Activated CD4-positive, alpha-beta T cell treated with anti-CD3 and anti-CD28 coated beads for 36 hours (primary cell): ENCODE measurements around the gene PARD6B. TPM values are rescaled to one million over a fixed set of nuclear protein-coding genes. Genes with fewer than 3 reads are reported as not detected.

Source experiments
- ATAC-seq: fragments of 200-7000 bp; cut with Tn5 transposase; one replicate; pipeline ENCODE4 v1.10.0; 2021; ENCODE audit warnings: mild to moderate bottlenecking, moderate library complexity
- CTCF ChIA-PET: fragments of 350-600 bp; sonication (Branson Sonifier 250); formaldehyde crosslinking; loops from one replicate; lab custom pipeline; 2021; ENCODE audit warnings: antibody characterized with exemption; lab: Charles Lee
- POLR2A ChIA-PET: fragments of 350-600 bp; sonication (Branson Sonifier 250); formaldehyde crosslinking; loops from one replicate; lab custom pipeline; 2021; ENCODE audit warnings: antibody characterized with exemption, inconsistent platforms; lab: Charles Lee
- DNase-seq: peaks from one replicate; pipeline ENCODE4 v3.0.0-alpha.2; 2020
- H3K27ac Mint-ChIP-seq: one replicate; pipeline ENCODE4 v1.8.0; 2021; ENCODE audit warnings: mixed read lengths
- H3K27me3 Mint-ChIP-seq: one replicate; pipeline ENCODE4 v1.8.0; 2021; ENCODE audit warnings: mixed read lengths
- H3K36me3 Mint-ChIP-seq: one replicate; pipeline ENCODE4 v1.8.0; 2021; ENCODE audit warnings: low read depth, mixed read lengths
- H3K4me1 Mint-ChIP-seq: one replicate; pipeline ENCODE4 v1.8.0; 2021; ENCODE audit warnings: mixed read lengths
- H3K4me3 Mint-ChIP-seq: one replicate; pipeline ENCODE4 v1.8.0; 2021; ENCODE audit warnings: mild to moderate bottlenecking, moderate library complexity, mixed read lengths
- H3K9me3 Mint-ChIP-seq: one replicate; pipeline ENCODE4 v1.8.0; 2021; ENCODE audit warnings: low read depth, mixed read lengths
- intact Hi-C, 2 experiments: fragments of 100-400 bp; cut with DNase I in 1 of 2; cut with micrococcal nuclease in 1 of 2; formaldehyde crosslinking; loops; one replicate each; pipeline versions ENCODE4 v1.14.2 to v1.15.1; 2022 to 2024; cut with DNase I, micrococcal nuclease
- total RNA-seq, 2 experiments: library from RNA; stranded (reverse); gene quantifications; one replicate each; pipeline ENCODE4 v1.2.3, GENCODE V29; 2021

Gene PARD6B
- total RNA-seq = 1 to 10 TPM; 4.9 to 6.2 TPM

GRCh38 chr20:50731055-50731929, at the start of gene PARD6B:
Gene PARD6B, plus strand, starts transcription at chr20:50731580. Its CDS starts 207 bp downstream, at chr20:50731787.
- DNase-seq (peak; percentile 100), ATAC-seq (peak; percentile 92)
- intact Hi-C loops = loop anchor here (1.0 to 10.0 kb wide), 12 partner anchors 15 to 618 kb away; partner anchors contain the start of genes ADNP (in 1 of the 2), CEBPB (in 1 of the 2), DPM1 (in 1 of the 2) and MOCS3 (in 1 of the 2)
- H3K4me3 Mint-ChIP-seq = peak within 1 kb of the TSS; percentile 85
- CTCF ChIA-PET = interaction anchor here (0.6 to 1.0 kb wide), 4 partner anchors 11 to 64 kb away, joined by 3 to 6 read pairs (median 3); partner anchors contain the start of gene BCAS4
- peaks cover 2% of the 10 kb centered on the region for H3K36me3 Mint-ChIP-seq
- POLR2A ChIA-PET = no interaction called here
- peak within 1 kb of the TSS; percentile 78 for H3K27ac Mint-ChIP-seq
- peaks cover 46% of the 10 kb centered on the region for H3K4me1 Mint-ChIP-seq
- no peaks in the 10 kb centered on the region for H3K9me3 Mint-ChIP-seq
- no peaks in the 10 kb centered on the region for H3K27me3 Mint-ChIP-seq

GRCh38 chr20:50682065-50682464, 49.3 kb upstream of the PARD6B start:
- no peak overlapping the region for H3K4me3 Mint-ChIP-seq
- intact Hi-C loops = no loop called here
- ATAC-seq (no peak), DNase-seq (no peak)
- CTCF ChIA-PET = no interaction called here
- POLR2A ChIA-PET = no interaction called here
- H3K27ac Mint-ChIP-seq = no peak overlapping the region
- H3K27me3 Mint-ChIP-seq = no peaks in the 10 kb centered on the region
- H3K36me3 Mint-ChIP-seq = no peaks in the 10 kb centered on the region
- H3K9me3 Mint-ChIP-seq = no peaks in the 10 kb centered on the region
- no peaks in the 10 kb centered on the region for H3K4me1 Mint-ChIP-seq

- ATAC-seq (no peak), DNase-seq (no peak)
- H3K4me3 Mint-ChIP-seq = no peak overlapping the region
- intact Hi-C loops = no loop called here
- peaks cover 3% of the 10 kb centered on the region for H3K27me3 Mint-ChIP-seq
- no peaks in the 10 kb centered on the region for H3K4me1 Mint-ChIP-seq
- H3K9me3 Mint-ChIP-seq = no peaks in the 10 kb centered on the region
- H3K36me3 Mint-ChIP-seq = no peaks in the 10 kb centered on the region
- CTCF ChIA-PET = interaction anchor here (0.7 kb wide), 1 partner anchor 154 kb away, joined by 4 read pairs; no protein-coding TSS in a partner anchor
- H3K27ac Mint-ChIP-seq = no peak overlapping the region
- POLR2A ChIA-PET = no interaction called here
Measured at GRCh38 chr20:50682947-50683530, 48.3 kb upstream of the PARD6B start.

GRCh38 chr20:50683570-50683969, 47.8 kb upstream of the PARD6B start:
- no peak overlapping the region for H3K27ac Mint-ChIP-seq
- H3K27me3 Mint-ChIP-seq = peaks cover 5% of the 10 kb centered on the region
- DNase-seq = no peak
- H3K36me3 Mint-ChIP-seq = no peaks in the 10 kb centered on the region
- no peaks in the 10 kb centered on the region for H3K9me3 Mint-ChIP-seq
- intact Hi-C loops = no loop called here
- POLR2A ChIA-PET = no interaction called here
- CTCF ChIA-PET = interaction anchor here (0.7 kb wide), 1 partner anchor 153 kb away, joined by 4 read pairs; no protein-coding TSS in a partner anchor
- no peak for ATAC-seq
- no peak overlapping the region for H3K4me3 Mint-ChIP-seq
- H3K4me1 Mint-ChIP-seq = no peaks in the 10 kb centered on the region

- DNase-seq (no peak), ATAC-seq (no peak)
- intact Hi-C loops = no loop called here
- Mint-ChIP-seq H3K4me1 (peaks cover 7% of the 10 kb centered on the region), H3K27ac (no peak overlapping the region), H3K27me3 (peaks cover 27% of the 10 kb centered on the region), H3K4me3 (no peak overlapping the region), H3K36me3 (no peaks in the 10 kb centered on the region), H3K9me3 (no peaks in the 10 kb centered on the region)
- POLR2A ChIA-PET = no interaction called here
- CTCF ChIA-PET = interaction anchor here (1.0 kb wide), 1 partner anchor 9 kb away, joined by 3 read pairs; no protein-coding TSS in a partner anchor
Measured at GRCh38 chr20:50686821-50687220, 44.6 kb upstream of the PARD6B start.

GRCh38 chr20:50688256-50688975, 43.0 kb upstream of the PARD6B start:
- no peaks in the 10 kb centered on the region for H3K36me3 Mint-ChIP-seq
- no peak overlapping the region for H3K4me3 Mint-ChIP-seq
- DNase-seq (no peak), ATAC-seq (no peak)
- POLR2A ChIA-PET = no interaction called here
- H3K27me3 Mint-ChIP-seq = peaks cover 38% of the 10 kb centered on the region
- no peaks in the 10 kb centered on the region for H3K9me3 Mint-ChIP-seq
- CTCF ChIA-PET = interaction anchor here (0.6 to 2.4 kb wide), 3 partner anchors 27 to 69 kb away, joined by 3 to 5 read pairs (median 3); no protein-coding TSS in a partner anchor
- no peak overlapping the region for H3K27ac Mint-ChIP-seq
- peaks cover 8% of the 10 kb centered on the region for H3K4me1 Mint-ChIP-seq
- intact Hi-C loops = no loop called here

- H3K27ac Mint-ChIP-seq = no peak overlapping the region
- H3K4me3 Mint-ChIP-seq = no peak overlapping the region
- ATAC-seq (no peak), DNase-seq (no peak)
- no peaks in the 10 kb centered on the region for H3K36me3 Mint-ChIP-seq
- CTCF ChIA-PET = interaction anchor here (1.4 to 2.4 kb wide), 2 partner anchors 23 to 59 kb away, joined by 3 to 5 read pairs; no protein-coding TSS in a partner anchor
- H3K27me3 Mint-ChIP-seq = peaks cover 43% of the 10 kb centered on the region
- peaks cover 8% of the 10 kb centered on the region for H3K4me1 Mint-ChIP-seq
- POLR2A ChIA-PET = no interaction called here
- intact Hi-C loops = no loop called here
- H3K9me3 Mint-ChIP-seq = no peaks in the 10 kb centered on the region
Measured at GRCh38 chr20:50689864-50690649, 41.3 kb upstream of the PARD6B start.

- intact Hi-C loops = no loop called here
- Mint-ChIP-seq H3K9me3 (no peaks in the 10 kb centered on the region), H3K36me3 (no peaks in the 10 kb centered on the region), H3K4me1 (peaks cover 8% of the 10 kb centered on the region), H3K4me3 (no peak within 1 kb of the TSS), H3K27me3 (peaks cover 43% of the 10 kb centered on the region), H3K27ac (no peak within 1 kb of the TSS)
- DNase-seq = peak; percentile 10
- ChIA-PET CTCF (interaction anchor here (0.7 kb wide), 2 partner anchors 59 to 528 kb away, joined by 3 read pairs; no protein-coding TSS in a partner anchor), POLR2A (no interaction called here)
- no peak for ATAC-seq
Measured at GRCh38 chr20:50690650-50691572, 40.5 kb upstream of the PARD6B start, which contains the start of gene RIPOR3. Gene RIPOR3, minus strand, starts transcription at chr20:50691542. Its CDS starts 414 bp downstream, at chr20:50691128.

- Mint-ChIP-seq H3K4me3 (no peak overlapping the region), H3K27me3 (peaks cover 43% of the 10 kb centered on the region)
- intact Hi-C loops = no loop called here
Measured at GRCh38 chr20:50691573-50692551, 39.5 kb upstream of the PARD6B start.

More at GRCh38 chr20:50691573-50692551, 39.5 kb upstream of the PARD6B start:
- Mint-ChIP-seq H3K4me1 (peaks cover 8% of the 10 kb centered on the region), H3K9me3 (no peaks in the 10 kb centered on the region), H3K36me3 (no peaks in the 10 kb centered on the region), H3K27ac (no peak overlapping the region)
- DNase-seq = peak; percentile 16
- CTCF ChIA-PET = interaction anchor here (0.7 kb wide), 3 partner anchors 58 to 527 kb away, joined by 3 read pairs; no protein-coding TSS in a partner anchor
- ATAC-seq = no peak
- POLR2A ChIA-PET = no interaction called here
